Renal cortex interstitium (tissue), 11 donors: ENCODE measurements around the gene DPEP1. TPM values are rescaled to one million over a fixed set of nuclear protein-coding genes. Genes with fewer than 3 reads are reported as not detected.

Experiments
- DNase-seq, 11 donors: peaks; one replicate each; pipeline ENCODE4 v3.0.0-alpha.2; 2013; ENCODE audit warnings: low read depth in 9 of 11, low spot score in 4 of 11; ENCODE audit errors: extremely low read depth in 1 of 11
- polyA plus RNA-seq, 3 donors: library from polyadenylated mRNA; unstranded; fragments of 120-200 nt; gene quantifications; one replicate each; pipeline ENCODE4 v1.2.1, GENCODE V29; 2013; ENCODE audit not compliant: insufficient read length in 3 of 3

The DPEP1 gene
- polyA plus RNA-seq, 3 donors = 28.6 to 62.6 (median 43.9) TPM

GRCh38 chr16:89593841-89594240 lies 19.6 kb upstream of the DPEP1 start:
- no peak for DNase-seq

GRCh38 chr16:89595330-89596060 lies 17.9 kb upstream of the DPEP1 start:
- DNase-seq = no peak

- no peak for DNase-seq
Observed at GRCh38 chr16:89596061-89596689, 17.3 kb upstream of the DPEP1 start.

GRCh38 chr16:89596957-89597649 lies 16.3 kb upstream of the DPEP1 start:
- no peak for DNase-seq

- DNase-seq = no peak
Observed at GRCh38 chr16:89598199-89598598, 15.2 kb upstream of the DPEP1 start.

- no peak for DNase-seq
Observed at GRCh38 chr16:89599451-89599858, 14.0 kb upstream of the DPEP1 start.

GRCh38 chr16:89599902-89600301 lies 13.5 kb upstream of the DPEP1 start:
- DNase-seq = no peak

GRCh38 chr16:89600427-89600826 lies 13.0 kb upstream of the DPEP1 start:
- no peak for DNase-seq

GRCh38 chr16:89600956-89601355 lies 12.5 kb upstream of the DPEP1 start:
- DNase-seq = no peak

GRCh38 chr16:89601906-89602272 lies 11.6 kb upstream of the DPEP1 start:
- no peak for DNase-seq

- peak in 10 of 11 donors; percentile 48 to 92 (median 86) for DNase-seq
Observed at GRCh38 chr16:89602273-89602951, 11.0 kb upstream of the DPEP1 start.

GRCh38 chr16:89602952-89603590 lies 10.4 kb upstream of the DPEP1 start:
- DNase-seq = no peak

- no peak for DNase-seq
Observed at GRCh38 chr16:89604764-89605163, 8.7 kb upstream of the DPEP1 start.

- no peak for DNase-seq
Observed at GRCh38 chr16:89605186-89605970, 8.1 kb upstream of the DPEP1 start.

- DNase-seq = no peak
Observed at GRCh38 chr16:89606006-89606405, 7.4 kb upstream of the DPEP1 start.

GRCh38 chr16:89607453-89607852 lies 6.0 kb upstream of the DPEP1 start:
- DNase-seq = no peak

GRCh38 chr16:89607937-89608740 lies 5.3 kb upstream of the DPEP1 start:
- no peak for DNase-seq

- DNase-seq = no peak
Observed at GRCh38 chr16:89610108-89610453, 3.4 kb upstream of the DPEP1 start.
